Non-pigmented ciliary epithelial cell (primary cell): ENCODE data around the gene EPS8L3.

Source experiments
- DNase-seq: peaks from one replicate; pipeline ENCODE4 v3.0.0-alpha.2; 2010; ENCODE audit warnings: low read depth

EPS8L3 gene

DNA sequence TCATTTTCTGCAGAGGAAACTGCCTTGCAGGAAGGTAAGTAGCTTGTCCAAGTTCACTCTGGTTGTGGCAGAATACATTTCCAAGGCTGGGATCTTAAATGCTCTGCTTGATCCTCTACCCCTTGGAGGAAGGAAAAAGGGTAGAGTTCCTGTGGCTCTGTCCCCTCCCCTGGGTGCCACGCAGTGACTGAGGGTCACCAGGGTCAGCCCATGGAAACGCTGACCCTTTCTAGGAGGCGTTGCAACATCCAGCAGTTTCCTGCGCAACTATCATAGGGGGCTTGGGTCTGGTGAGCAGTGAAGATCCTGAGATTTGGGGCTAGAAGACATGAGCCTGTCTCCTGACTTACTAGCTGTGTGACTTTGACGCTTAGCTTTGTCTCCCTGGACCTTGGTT lies 29.4 kb upstream of the EPS8L3 start:
- DNase-seq = no peak

GRCh38 chr1:109792056-109792831 lies 28.5 kb upstream of the EPS8L3 start:
- peak; percentile 77 for DNase-seq

DNA sequence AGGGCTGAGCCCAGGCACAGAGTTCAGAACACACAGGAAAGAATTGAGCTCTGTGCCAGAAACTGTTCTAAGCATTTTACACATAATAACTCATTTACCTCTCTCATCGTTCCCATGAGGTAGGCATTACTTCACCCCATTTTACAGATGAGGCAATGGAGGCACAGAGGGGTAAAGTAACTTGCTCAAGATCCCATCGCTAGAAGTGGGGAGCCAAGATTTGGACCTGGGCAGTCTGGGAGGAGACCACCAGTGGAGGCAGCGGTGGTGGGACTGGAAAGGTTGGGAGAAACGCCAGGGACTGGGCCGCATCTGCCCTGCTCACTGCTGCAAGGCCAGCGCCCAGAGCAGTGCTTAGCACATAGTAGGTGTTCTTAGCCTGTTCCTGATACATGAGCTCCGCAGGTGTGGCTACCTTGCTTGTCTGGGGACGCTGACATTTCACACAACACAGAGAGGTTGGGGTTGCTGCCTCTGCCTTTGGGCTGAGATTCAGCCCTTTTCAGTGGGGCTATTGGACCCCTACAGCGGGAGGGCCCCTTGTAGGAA lies 27.8 kb upstream of the EPS8L3 start:
- DNase-seq = no peak

- no peak for DNase-seq
These were observed 27.2 kb upstream of the EPS8L3 start for GRCh38 chr1:109790735-109791494.

DNA sequence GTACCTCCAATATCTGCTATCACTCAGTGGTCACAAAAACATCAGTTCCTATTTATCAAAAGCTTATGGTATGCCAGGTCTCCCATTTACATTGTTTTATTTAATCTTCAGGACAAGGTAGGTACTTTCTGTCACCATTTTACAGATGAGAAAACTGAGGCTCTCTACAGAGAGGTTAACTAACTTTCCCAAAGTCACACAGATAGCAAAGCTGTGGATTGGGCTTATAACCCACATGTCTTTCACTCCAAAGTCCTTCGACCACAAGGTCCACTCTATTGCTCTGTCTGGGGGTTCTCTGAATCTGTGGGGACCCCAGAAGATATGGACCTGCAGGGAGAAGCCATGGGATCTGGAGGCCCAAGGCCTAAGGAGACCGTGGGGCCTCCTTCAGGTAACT lies 26.6 kb upstream of the EPS8L3 start:
- DNase-seq = no peak

DNA sequence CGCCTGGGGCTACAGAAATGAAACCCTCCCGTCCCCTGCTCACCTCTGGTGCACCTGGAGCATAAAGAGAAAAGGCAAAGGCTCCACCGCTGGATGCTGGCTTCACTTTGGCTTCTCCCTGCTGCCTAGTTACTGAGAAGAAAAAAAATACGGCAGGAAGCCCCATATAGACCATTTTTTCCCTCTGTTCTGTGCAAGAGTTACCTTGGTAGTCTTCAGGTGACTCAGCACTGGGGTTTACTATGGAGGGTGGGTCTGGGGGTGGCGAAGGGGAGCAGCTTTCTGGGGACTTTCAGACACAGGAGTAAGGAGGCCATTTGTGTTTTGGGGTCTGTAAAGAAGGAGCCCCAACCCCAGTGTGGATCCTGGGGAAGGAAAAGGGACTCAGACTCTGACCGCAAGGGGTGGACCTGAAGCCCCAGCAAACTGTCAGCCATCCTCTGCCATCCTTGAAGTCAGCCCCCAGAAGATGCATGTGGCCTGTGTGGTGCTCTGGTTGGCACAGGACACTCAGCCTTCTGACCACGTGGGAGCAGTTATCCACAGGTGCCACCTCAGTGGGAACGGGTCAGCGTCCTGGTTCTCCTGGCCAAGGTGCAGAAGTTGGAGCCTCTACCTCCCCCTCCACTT lies 25.9 kb upstream of the EPS8L3 start:
- DNase-seq = no peak

DNA sequence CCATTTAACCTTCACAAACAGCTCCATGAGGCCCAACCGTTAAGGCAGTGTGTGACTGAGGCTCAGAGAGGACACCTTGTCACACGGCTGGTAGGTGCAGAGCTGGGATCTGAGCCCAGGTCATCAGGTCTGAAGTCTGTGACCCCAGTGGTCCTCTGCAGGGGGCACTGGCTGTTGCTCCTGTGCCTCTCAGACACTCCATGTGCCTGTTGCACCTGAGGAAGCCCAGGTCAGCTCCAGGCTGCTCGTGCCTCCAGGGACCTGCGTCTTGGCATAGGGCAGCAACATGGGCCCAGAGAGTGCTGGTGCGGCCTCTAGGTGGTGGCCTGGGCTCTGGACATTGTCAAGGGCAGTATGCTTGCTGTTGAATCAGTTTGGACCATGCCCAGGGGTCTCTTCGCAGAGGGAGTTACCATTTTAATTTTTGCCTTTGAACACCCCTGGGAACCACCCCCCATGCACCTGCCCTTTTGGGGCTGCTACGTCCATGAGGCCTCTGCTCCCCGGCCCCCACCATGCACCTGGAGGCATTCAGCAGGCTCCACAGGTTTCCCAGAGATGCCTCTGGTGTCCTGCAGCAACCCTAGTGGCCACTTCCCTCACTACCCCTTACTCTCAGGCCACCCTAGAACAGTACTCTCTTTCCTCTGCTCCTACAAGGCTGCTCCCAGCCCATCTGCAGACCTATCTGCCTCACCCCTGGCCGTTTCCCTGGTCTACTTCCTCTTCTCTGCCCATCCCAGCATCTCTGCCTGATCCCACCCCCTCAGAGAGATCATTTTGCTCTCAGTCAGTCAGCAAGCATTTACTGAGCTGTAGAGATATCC lies 25.2 kb upstream of the EPS8L3 start:
- no peak for DNase-seq

DNA sequence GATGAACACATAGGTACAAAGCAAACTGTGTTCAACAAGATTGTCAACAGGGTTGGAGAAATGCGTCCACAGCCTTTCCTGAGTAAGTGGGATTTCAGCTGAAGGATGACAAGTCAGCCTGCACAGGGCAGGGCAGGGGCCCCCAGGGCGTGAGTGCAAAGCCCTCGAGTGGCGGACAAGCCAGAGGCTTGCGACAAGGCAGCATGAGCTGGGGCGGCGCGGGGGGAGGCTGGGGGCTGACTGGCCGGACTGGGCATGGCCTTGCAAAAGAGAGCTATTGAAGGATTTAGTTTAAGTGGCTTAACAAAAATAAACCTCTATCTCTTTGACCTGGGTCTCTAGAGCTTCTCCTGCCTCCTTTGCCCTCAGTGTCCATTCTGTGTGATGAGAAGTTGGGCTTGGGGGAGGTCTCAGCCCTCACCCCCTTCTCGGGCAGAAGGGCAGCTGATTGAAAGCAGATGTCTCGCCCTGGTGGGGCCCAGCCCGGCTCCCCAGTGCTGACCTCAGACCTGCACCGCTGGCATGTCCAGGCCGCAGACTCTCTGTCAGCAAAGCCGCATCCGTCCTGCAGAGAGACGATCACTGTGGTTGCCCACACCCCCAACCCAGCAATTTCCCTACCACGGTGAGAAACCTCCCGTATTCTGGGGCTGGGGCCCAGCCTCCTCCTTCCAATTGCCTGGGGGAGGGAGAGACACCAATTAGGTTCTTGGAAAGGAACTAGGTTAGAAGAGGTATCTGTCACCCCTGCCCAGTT lies 24.3 kb upstream of the EPS8L3 start:
- no peak for DNase-seq

DNA sequence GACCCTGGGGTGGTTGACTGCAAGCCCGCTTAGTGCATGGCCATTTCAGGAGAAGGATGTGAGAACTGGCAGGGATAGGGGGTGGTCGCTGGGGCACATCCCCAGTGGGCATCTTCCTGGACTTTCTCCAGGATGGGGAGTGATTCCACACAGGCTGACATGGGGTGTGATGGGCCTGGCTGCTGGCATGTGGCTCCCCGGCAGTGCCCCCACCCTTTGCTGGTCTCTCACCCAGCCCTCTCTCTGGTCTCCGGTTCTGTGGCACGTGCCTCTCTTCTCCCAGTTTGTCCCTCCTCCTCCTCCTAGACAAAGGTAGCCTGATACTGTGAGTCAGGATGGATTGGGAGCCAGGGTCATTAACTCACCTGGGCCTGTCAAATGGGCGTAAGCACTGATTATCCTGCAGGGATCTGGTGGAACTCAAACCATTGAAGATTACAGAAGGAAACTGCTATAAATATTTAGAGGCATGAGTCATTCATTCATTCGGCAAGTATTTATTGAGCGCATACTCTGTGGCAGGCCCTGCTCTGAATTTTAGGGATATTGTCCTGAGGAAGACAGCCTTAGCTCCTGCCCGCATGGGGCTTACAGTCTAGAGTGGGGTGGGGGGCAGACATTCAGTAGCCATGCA lies 23.6 kb upstream of the EPS8L3 start:
- DNase-seq = no peak

DNA sequence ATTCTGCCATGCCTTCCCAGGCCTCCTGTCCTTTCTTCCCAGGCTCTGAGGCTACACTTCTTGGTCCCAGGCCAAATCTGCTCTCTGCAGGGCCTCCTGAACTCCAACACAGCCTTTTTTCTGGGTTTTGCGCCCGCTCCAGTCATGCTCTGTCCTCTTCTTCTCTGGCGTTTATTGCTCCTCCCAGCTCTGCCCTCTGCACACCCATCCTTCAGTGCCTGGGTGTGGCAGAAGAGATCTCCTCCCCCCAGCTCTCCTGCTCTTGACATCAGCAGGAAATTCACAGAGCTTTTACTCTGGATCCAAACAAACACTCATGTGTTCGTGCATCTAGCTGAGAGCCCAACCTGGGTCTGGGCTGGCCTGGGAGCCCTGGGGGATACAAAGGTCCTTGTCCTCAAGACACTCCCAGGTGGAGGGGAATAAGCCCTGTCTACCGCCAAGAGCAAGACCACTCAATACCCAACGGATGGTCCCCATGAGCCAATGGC lies 22.9 kb upstream of the EPS8L3 start:
- DNase-seq = no peak

DNA sequence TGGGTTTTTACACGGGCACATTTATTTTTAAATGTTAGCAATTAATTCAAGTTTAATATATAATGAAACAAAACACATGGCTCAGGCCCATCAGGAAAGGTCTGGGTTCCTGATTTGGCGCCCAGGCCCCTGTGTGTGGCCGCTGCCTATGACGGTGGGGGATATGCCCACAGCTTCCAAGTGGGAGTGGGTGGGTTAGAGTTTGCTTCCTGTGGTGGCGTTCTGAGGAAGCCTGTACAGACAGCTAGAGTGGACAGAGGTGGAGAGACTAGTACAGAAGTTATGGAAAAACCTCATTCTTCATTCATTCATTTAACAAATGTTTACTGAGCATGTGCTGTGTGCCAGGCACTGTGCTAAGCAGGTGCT lies 22.4 kb upstream of the EPS8L3 start:
- DNase-seq = no peak

DNA sequence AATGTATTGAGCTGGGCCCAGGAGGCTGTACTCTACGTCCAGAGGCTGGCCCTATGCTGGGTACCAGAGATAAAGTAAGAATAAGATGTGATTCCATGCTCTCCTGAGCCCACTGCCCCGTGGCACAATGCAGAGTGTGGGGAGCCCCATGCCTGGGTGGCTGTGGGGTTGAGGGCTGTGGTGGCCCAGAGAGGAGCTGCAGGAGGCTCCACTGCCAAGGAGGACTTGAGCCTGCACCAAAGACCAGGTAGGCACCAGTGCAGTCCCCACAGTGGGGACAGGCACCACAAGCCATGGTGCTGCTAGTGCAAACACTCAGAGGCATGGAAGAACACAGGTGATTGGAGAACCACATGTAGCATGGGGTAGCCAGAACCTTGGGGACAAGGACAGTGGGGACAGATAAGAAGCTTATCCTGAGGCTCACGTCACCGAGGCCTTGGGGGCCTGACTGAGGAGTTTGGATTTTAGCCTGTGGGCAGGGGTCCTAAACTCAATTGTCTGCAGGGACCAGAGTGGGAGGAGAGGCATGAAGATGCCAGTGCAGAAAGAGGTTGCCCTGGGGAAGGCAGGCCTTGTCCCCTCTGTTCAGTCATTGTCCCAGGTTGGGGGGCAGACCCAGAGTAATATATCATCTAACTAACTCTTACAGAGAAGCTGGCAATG lies 21.9 kb upstream of the EPS8L3 start:
- no peak for DNase-seq

GRCh38 chr1:109784551-109785252 lies 21.0 kb upstream of the EPS8L3 start:
- no peak for DNase-seq

DNA sequence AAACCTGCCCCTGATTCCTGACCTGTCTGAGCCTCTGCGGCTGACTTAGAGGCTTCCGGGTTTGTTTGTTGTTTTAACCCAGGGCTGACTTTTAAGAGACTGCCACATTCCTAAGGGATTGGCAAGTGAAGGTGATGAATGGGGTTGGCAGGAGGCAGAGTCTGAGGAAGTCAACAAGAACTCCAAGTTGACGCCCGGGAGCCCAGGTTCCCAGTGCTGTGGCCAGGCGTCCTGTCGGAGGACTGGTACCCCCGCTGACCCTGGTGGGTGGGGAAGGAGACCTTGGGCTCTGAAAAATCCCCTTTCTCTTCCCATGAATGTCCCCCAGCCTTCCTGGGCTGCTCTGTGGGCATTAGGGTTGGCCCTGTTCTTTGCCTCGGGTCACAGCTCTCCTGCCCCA lies 19.7 kb upstream of the EPS8L3 start:
- DNase-seq = no peak

GRCh38 chr1:109782927-109783326 lies 19.2 kb upstream of the EPS8L3 start:
- no peak for DNase-seq

DNA sequence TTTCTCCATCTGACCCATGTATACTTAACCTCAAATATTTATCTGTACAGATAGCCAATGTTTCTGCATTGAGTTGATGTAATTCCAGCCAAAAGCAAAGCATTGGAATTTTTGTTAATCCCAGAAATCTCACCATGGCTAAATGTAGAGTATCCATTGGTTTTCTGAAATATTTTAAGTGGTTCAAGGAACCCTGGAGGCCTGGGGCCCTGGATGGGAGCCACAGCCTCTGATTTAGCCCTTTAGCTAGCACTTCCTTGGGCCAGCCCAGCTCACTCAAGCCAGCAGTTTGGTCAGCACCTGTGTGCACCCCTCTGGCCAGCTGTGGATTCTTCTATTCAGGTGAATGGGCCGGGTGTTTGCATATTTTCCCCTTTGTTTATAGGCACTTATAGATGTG lies 18.8 kb upstream of the EPS8L3 start:
- DNase-seq = no peak

DNA sequence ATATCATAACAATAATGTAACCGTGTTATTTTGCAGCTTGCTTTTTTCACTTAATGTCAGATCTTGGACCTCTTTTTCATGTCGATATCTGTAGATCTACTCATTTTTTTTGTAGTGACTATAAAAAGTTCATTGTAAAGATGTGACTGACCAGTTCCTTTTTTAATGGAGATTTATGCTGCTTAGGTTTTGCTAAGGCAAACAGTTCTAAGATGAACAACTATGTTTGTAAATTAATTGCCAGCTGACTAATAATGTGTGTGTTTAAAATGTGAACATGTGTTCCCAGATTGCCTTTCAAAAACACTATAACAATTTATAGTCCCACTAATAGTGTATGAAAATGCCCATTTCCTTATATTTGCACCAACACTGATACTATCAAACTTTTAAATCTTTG lies 18.1 kb upstream of the EPS8L3 start:
- no peak for DNase-seq

GRCh38 chr1:109780982-109781381 lies 17.3 kb upstream of the EPS8L3 start:
- no peak for DNase-seq

DNA sequence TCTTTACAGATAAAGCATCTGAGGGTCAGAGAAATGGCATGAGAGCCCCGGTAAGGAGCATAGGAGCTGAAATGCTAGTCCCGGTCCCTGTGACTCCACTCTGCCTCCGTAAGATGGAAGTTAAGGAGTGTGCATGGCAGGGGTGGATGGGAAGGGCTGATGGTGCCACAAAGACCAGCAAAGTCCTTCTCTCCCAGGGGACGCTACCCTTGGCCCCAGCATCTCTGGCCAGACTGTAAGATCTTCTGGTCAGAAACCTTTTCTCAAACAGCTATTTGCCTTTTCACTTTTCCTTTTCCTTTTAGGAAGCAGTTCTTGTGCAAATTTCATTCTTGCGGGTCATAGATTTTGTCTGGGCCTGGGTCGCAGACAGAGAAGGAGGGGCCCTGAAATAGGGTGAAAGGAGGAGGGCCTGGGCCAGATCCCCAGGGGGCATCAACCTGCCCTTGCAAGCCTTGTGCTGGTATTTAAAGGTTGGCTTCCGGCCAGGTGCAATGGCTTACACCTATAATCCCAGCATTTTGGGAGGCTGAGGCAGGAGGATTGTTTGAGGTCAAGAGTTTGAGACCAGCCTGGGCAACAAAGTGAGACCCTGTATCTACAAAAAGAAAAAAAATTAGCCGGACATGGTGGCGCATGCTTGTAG lies 14.4 kb upstream of the EPS8L3 start:
- DNase-seq = no peak
